ENCODE measurements around the gene DHRS7. TPM values are rescaled to one million over a fixed set of nuclear protein-coding genes. Genes with fewer than 3 reads are reported as not detected.

The DHRS7 gene
- total and polyA plus RNA-seq, 9 of the 15 experiments (the other 6 are each of a cell fraction or from before 2014, with no cell fraction given): 10.2 to 20.1 (median 15.7) TPM

GRCh38 chr14:60195179-60195810 is 30.1 kb upstream of the DHRS7 start (continued):
- TF ChIP-seq PBX2 (CRISPR knock-in tag; IDR thresholded peaks at IDR 0.05; ENCODE audit: low read depth) (no peak), PBX2 (tag; conservative IDR thresholded peaks at IDR 0.05; ENCODE audit: low read depth) (peak; percentile 76), PKNOX1 (IDR thresholded peaks at IDR 0.05) (peak; percentile 77), PHF20 (IDR thresholded peaks at IDR 0.05; ENCODE audit: partially characterized antibody) (no peak), CTCF (IDR thresholded peaks at IDR 0.05 in 2 of 3, conservative IDR thresholded peaks at IDR 0.05 in 1 of 3; ENCODE audit: insufficient read depth in 2 of 3, low read depth in 1 of 3, low read length in 3 of 3) (peak in 2 of 3 experiments; percentile 23 to 38; a peak in 3 of 6 replicates), GABPB1 (CRISPR knock-in tag; IDR thresholded peaks at IDR 0.05) (no peak), ZSCAN29 (IDR thresholded peaks at IDR 0.05) (no peak), MCM2 (IDR thresholded peaks at IDR 0.05; ENCODE audit: low read depth) (no peak), EGR1 (conservative IDR thresholded peaks at IDR 0.05) (no peak), KLF6 (CRISPR knock-in tag; IDR thresholded peaks at IDR 0.05; ENCODE audit: borderline replicate concordance) (no peak), NONO (IDR thresholded peaks at IDR 0.05; ENCODE audit: low read depth in 2 of 2, low read length in 1 of 2) (no peak), ZNF655 (CRISPR knock-in tag; IDR thresholded peaks at IDR 0.05) (no peak), ZNF584 (CRISPR knock-in tag; IDR thresholded peaks at IDR 0.05; ENCODE audit: low read depth) (no peak), ASH1L (IDR thresholded peaks at IDR 0.05; ENCODE audit: borderline replicate concordance, low read depth, partially characterized antibody) (no peak), ZEB2 (IDR thresholded peaks at IDR 0.05) (no peak), ZNF75A (CRISPR knock-in tag; IDR thresholded peaks at IDR 0.05) (no peak), ZBTB7A (IDR thresholded peaks at IDR 0.05; ENCODE audit: borderline replicate concordance, control insufficient read depth, low read depth, low read length) (no peak), E2F8 (IDR thresholded peaks at IDR 0.05; ENCODE audit: low read depth, partially characterized antibody) (no peak), MCM7 (IDR thresholded peaks at IDR 0.05) (no peak)
